ENCODE measurements around the gene DYNC2H1.

The DYNC2H1 gene

DNA sequence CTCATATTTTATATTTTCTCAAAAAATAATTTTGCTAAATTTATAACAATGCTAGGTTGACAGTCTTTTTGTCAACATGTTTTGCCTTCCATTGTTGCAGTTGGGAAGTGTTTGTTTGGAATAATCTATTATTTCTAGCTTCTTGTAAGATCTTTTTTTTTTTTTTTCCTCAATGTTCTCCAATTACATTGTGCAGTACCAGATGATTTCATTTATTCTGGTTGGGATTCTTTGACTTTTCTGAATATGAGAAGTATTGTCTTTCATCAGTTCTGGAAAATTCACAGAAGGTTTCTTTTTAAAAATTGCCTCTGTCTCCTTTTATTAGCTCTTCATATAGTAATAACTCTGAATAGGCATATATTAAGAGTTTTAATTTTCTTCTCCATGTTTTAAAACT, 245.4 kb downstream of the DYNC2H1 start:
- TF ChIP-seq POLR2A (IDR thresholded peaks at IDR 0.05; ENCODE audit: extremely low read depth, insufficient read length) (no peak), MAX (IDR thresholded peaks at IDR 0.05; ENCODE audit: low read depth, low read length) (no peak), MYC (IDR thresholded peaks at IDR 0.05; ENCODE audit: low read depth, low read length) (no peak), CTCF (IDR thresholded peaks at IDR 0.05; ENCODE audit: low read depth, low read length) (no peak)
- DNase-seq (ENCODE audit: low read depth) = no peak
- no peak overlapping the region for H3K4me3 ChIP-seq (ENCODE audit: low read depth, low read length)

DNA sequence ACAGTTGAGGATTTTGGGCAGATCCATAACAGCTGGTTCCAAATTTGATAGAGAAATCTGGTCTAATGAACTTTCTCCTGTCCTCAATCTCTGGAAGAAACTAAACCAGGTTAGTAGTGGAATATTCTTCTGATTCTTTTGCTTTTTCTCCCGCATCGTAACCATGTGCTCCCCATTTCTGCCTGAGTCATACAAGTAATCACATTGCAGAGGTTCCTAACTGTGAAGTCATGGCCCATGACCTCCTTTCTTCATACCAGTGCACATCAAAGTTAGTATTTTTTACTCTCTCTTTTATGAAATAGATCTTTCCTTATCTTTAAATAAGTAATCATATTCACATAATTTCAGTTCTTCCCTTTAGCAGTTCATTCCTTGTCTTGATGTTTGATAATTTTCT, 249.0 kb downstream of the DYNC2H1 start:
- DNase-seq (ENCODE audit: low read depth) = no peak
- no peak overlapping the region for H3K4me3 ChIP-seq (ENCODE audit: low read depth, low read length)
- TF ChIP-seq POLR2A (IDR thresholded peaks at IDR 0.05; ENCODE audit: extremely low read depth, insufficient read length) (no peak), CTCF (IDR thresholded peaks at IDR 0.05; ENCODE audit: low read depth, low read length) (no peak)

GRCh38 chr11:103359216-103359615, 250.0 kb downstream of the DYNC2H1 start:
- no peak for TF ChIP-seq CTCF (IDR thresholded peaks at IDR 0.05; ENCODE audit: low read depth, low read length)
- TF ChIP-seq MYC (IDR thresholded peaks at IDR 0.05; ENCODE audit: low read depth, low read length) = no peak
- TF ChIP-seq POLR2A (IDR thresholded peaks at IDR 0.05; ENCODE audit: extremely low read depth, insufficient read length) = no peak
- no peak for TF ChIP-seq MAX (IDR thresholded peaks at IDR 0.05; ENCODE audit: low read depth, low read length)
- DNase-seq (ENCODE audit: low read depth) = no peak
- no peak overlapping the region for H3K4me3 ChIP-seq (ENCODE audit: low read depth, low read length)

GRCh38 chr11:103364687-103365086, 255.5 kb downstream of the DYNC2H1 start:
- DNase-seq (ENCODE audit: low read depth) = no peak
- H3K4me3 ChIP-seq (ENCODE audit: low read depth, low read length) = no peak overlapping the region
- TF ChIP-seq MAX (IDR thresholded peaks at IDR 0.05; ENCODE audit: low read depth, low read length) (no peak), CTCF (IDR thresholded peaks at IDR 0.05; ENCODE audit: low read depth, low read length) (no peak), MYC (IDR thresholded peaks at IDR 0.05; ENCODE audit: low read depth, low read length) (no peak), POLR2A (IDR thresholded peaks at IDR 0.05; ENCODE audit: extremely low read depth, insufficient read length) (no peak)

GRCh38 chr11:103367650-103368049, 258.4 kb downstream of the DYNC2H1 start:
- H3K4me3 ChIP-seq (ENCODE audit: low read depth, low read length) = no peak overlapping the region
- DNase-seq (ENCODE audit: low read depth) = no peak
- TF ChIP-seq MAX (IDR thresholded peaks at IDR 0.05; ENCODE audit: low read depth, low read length) (no peak), CTCF (IDR thresholded peaks at IDR 0.05; ENCODE audit: low read depth, low read length) (no peak), MYC (IDR thresholded peaks at IDR 0.05; ENCODE audit: low read depth, low read length) (no peak), POLR2A (IDR thresholded peaks at IDR 0.05; ENCODE audit: extremely low read depth, insufficient read length) (no peak)

- TF ChIP-seq MYC (IDR thresholded peaks at IDR 0.05; ENCODE audit: low read depth, low read length) = no peak
- no peak for TF ChIP-seq POLR2A (IDR thresholded peaks at IDR 0.05; ENCODE audit: extremely low read depth, insufficient read length)
- TF ChIP-seq MAX (IDR thresholded peaks at IDR 0.05; ENCODE audit: low read depth, low read length) = no peak
- TF ChIP-seq CTCF (IDR thresholded peaks at IDR 0.05; ENCODE audit: low read depth, low read length) = no peak
- no peak overlapping the region for H3K4me3 ChIP-seq (ENCODE audit: low read depth, low read length)
- no peak for DNase-seq (ENCODE audit: low read depth)
These were observed 258.9 kb downstream of the DYNC2H1 start for GRCh38 chr11:103368145-103368544.
